OCI-LY3 (cell line): ENCODE data around the gene VAMP8.
A peak's percentile ranks its signal among the peaks of the same experiment; 100 is the strongest.
"Not testable (repeated sequence)": the region's sequence is repeated elsewhere in the genome, so short reads cannot be mapped to it uniquely, and the experiment has no call there.

ENCODE experiments used
- H2AFZ ChIP-seq: fragments of 200-600, 300-600 bp; shearing (Covaris generic); 2 replicates; pipeline ENCODE4 v1.6.0; 2014; ENCODE audit warnings: antibody characterized with exemption, low read depth, low read length
- H3K27ac ChIP-seq: fragments of 200-600, 300-600 bp; sonication (generic); 2 replicates; pipeline ENCODE4 v1.5.1; 2014; ENCODE audit warnings: mild to moderate bottlenecking, low read length, moderate library complexity, mixed read lengths
- H3K27me3 ChIP-seq: fragments of 200-600, 300-600 bp; sonication (generic); 2 replicates; pipeline ENCODE4 v1.6.1; 2014; ENCODE audit warnings: low read depth, low read length, mixed read lengths
- H3K36me3 ChIP-seq: fragments of 200-600, 300-600 bp; sonication (generic); replicated peaks from 2 replicates; pipeline ENCODE3; 2014; ENCODE audit warnings: low read depth, low read length, mixed read lengths
- H3K4me1 ChIP-seq: fragments of 300-600, 200-600 bp; sonication (generic); 2 replicates; pipeline ENCODE4 v1.6.1; 2014; ENCODE audit warnings: low read length, mixed read lengths
- H3K4me2 ChIP-seq: fragments of 200-600, 300-600 bp; sonication (generic); 2 replicates; pipeline ENCODE4 v1.6.1; 2014; ENCODE audit warnings: low read length, mixed read lengths
- H3K4me3 ChIP-seq: fragments of 300-600, 200-600 bp; sonication (generic); 2 replicates; pipeline ENCODE4 v1.5.1; 2014; ENCODE audit warnings: antibody characterized with exemption, mild to moderate bottlenecking, low read length, moderate library complexity
- H3K79me2 ChIP-seq: fragments of 300-600, 200-600 bp; shearing (Covaris generic); 2 replicates; pipeline ENCODE4 v1.6.1; 2014; ENCODE audit warnings: mild to moderate bottlenecking, low read length, mixed read lengths
- H3K9ac ChIP-seq: fragments of 300-600, 200-600 bp; shearing (Covaris generic); 2 replicates; pipeline ENCODE4 v1.6.0; 2014; ENCODE audit warnings: mild to moderate bottlenecking, low read length, moderate library complexity
- H3K9me3 ChIP-seq: fragments of 200-600, 300-600 bp; shearing (Covaris generic); 2 replicates; pipeline ENCODE4 v1.6.1; 2014; ENCODE audit warnings: low read length, mixed read lengths; ENCODE audit not compliant: insufficient read depth
- H4K20me1 ChIP-seq: fragments of 200-600, 300-600 bp; sonication (generic); 2 replicates; pipeline ENCODE4 v1.6.1; 2016; ENCODE audit warnings: low read length, mixed read lengths; ENCODE audit not compliant: insufficient read depth
- CTCF ChIP-seq: fragments of 200-600, 300-600 bp; sonication (generic); IDR thresholded peaks from 2 replicates; pipeline ENCODE4 v1.5.1; 2014; ENCODE audit warnings: antibody characterized with exemption, low read length, low read depth
- EZH2phosphoT487 ChIP-seq: fragments of 200-600 bp; shearing (Covaris generic); IDR thresholded peaks from 2 replicates; pipeline ENCODE4 v1.6.1; 2018; ENCODE audit warnings: antibody characterized with exemption, mixed run types, low read depth

Gene VAMP8

DNA sequence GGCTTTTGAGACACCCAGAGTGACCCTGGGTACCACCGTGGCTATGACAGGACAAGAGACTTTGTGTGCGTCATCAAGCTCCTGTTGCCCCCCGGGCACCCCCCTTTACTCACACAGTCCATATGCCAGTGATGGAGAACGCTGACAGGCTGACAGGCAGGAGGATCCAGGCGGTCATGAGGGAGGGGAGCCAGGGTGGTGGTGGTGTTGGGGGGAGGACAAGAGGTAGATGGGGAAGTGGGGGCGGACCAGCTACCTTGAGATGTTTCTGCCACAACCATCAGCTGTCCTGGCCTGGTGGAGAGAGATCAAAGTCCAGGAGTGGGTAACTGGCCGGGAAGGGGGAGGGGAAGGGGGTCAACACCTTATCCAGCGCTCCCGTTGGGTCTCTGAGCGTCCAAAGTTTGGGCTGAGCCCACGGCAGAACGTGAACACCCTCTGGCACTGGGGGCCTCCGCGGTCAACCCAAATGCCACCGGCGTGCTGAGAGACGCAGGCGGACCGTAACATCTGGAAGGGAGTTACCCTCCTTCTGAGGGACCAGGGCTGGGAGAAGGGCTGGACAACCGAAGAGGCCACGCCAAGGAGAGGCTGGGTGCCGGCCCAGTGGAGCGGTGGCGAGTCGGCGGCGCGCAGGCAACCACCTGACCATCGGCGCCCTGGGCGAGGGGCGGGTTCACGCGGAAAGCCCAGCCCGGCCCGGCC, 24.5 kb downstream of the VAMP8 start:
- Histone ChIP-seq H3K4me3 (peak overlapping the region; percentile 83), H3K9me3 (no peaks in the 10 kb centered on the region), H3K27ac (no peak overlapping the region), H3K27me3 (no peaks in the 10 kb centered on the region), H2AFZ (no peak overlapping the region), H3K79me2 (peaks cover 4% of the 10 kb centered on the region), H3K36me3 (peaks cover 11% of the 10 kb centered on the region), H3K4me2 (peak overlapping the region; percentile 93), H3K4me1 (no peaks in the 10 kb centered on the region; the same call in 1 of the 2 replicates), H4K20me1 (no peaks in the 10 kb centered on the region), H3K9ac (peak overlapping the region; percentile 29)
- TF ChIP-seq EZH2phosphoT487: no peak
- no peak for TF ChIP-seq CTCF

DNA sequence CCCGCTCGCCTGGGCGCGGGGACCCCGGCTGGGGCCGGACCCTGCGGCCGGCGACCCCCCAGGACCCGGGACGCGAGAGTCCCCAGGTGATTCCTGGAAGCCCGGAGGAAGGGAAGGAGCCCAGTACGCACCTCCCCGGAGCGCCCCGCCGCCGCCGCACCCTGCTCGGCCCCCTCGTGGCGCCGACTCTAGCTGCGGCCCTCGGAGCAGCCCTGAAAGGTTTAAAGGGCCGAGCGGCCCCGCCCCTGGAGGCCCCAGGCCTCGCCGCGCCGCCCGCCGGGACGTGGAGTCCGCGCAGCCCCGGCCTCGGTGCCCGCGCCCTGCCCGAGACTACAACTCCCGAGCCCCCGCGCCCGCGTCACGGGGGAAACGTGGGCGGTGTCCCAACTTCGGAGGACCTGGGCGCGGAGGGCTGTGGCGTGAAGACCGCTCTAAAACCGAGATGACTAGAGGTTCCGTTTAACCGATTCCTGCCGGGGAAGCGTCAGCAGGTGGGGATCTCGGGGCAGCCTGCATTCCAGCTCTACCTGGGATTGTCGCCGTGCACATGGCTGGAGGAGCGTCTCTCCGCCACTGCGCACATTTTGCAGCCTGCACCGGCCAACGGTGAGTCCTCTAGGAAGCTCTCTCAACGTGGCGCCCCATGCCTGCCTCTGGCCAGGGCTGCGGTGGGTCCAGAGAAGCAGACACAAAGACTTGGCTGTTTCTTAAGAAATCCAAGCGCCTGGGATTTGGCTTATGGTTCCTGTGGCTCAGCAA, 25.3 kb downstream of the VAMP8 start, which contains the start of gene TMEM150A:
Gene TMEM150A, minus strand, starts transcription at position 223 of the 759 bp plus-strand sequence. CDS start 750 bp downstream, outside the sequence.
- no peaks in the 10 kb centered on the region for H4K20me1 ChIP-seq

DNA sequence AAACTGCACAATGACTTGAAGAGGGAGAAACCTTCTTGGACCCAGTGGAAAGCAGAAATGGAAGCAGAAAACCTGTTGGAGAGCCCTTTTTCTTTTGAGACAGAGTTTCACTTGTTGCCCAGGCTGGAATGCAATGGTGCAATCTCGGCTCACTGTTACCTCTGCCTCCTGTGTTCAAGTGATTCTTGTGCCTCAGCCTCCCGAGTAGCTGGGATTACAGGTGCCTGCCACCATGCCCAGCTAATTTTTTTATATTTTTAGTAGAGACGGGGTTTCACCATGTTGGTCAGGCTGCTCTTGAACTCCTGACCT, 26.7 kb downstream of the VAMP8 start:
- peaks cover 15% of the 10 kb centered on the region for H3K36me3 ChIP-seq
- H3K27me3 ChIP-seq, H3K4me2 ChIP-seq, H3K27ac ChIP-seq, H3K79me2 ChIP-seq, H2AFZ ChIP-seq, H4K20me1 ChIP-seq, H3K9me3 ChIP-seq, H3K4me3 ChIP-seq, H3K9ac ChIP-seq, H3K4me1 ChIP-seq: not testable (repeated sequence)

More for the DNA sequence above, 25.3 kb downstream of the VAMP8 start, which contains the start of gene TMEM150A:
- no peaks in the 10 kb centered on the region; the same call in 1 of the 2 replicates for H3K4me1 ChIP-seq
- H3K4me2 ChIP-seq: peak within 1 kb of the TSS; percentile 93
- no peaks in the 10 kb centered on the region for H3K27me3 ChIP-seq
- peak within 1 kb of the TSS; percentile 52 for H3K9ac ChIP-seq
- H3K79me2 ChIP-seq: no peaks in the 10 kb centered on the region
- no peak within 1 kb of the TSS for H3K27ac ChIP-seq
- H3K4me3 ChIP-seq: peak within 1 kb of the TSS; percentile 83
- no peaks in the 10 kb centered on the region for H3K9me3 ChIP-seq
- peak within 1 kb of the TSS; percentile 78; the same call in 1 of the 2 replicates for H2AFZ ChIP-seq
- TF ChIP-seq CTCF (peak; percentile 17; the same call in 1 of the 2 replicates), EZH2phosphoT487 (no peak)
- H3K36me3 ChIP-seq: peaks cover 7% of the 10 kb centered on the region

- Histone ChIP-seq H4K20me1 (no peaks in the 10 kb centered on the region), H2AFZ (no peak overlapping the region), H3K9me3 (no peaks in the 10 kb centered on the region), H3K4me3 (no peak overlapping the region), H3K27me3 (no peaks in the 10 kb centered on the region), H3K27ac (no peak overlapping the region), H3K36me3 (peaks cover 18% of the 10 kb centered on the region), H3K4me2 (no peak overlapping the region), H3K79me2 (no peaks in the 10 kb centered on the region), H3K4me1 (no peaks in the 10 kb centered on the region; the same call in 1 of the 2 replicates), H3K9ac (no peak overlapping the region)
- TF ChIP-seq EZH2phosphoT487 (no peak), CTCF (no peak)
Measured at GRCh38 chr2:85604568-85605339, 27.4 kb downstream of the VAMP8 start.
